LHCN-M2 (cell line): ENCODE results near the gene NDUFA13. TPM values are rescaled to one million over a fixed set of nuclear protein-coding genes. Genes with fewer than 3 reads are reported as not detected.

Source experiments
- DNase-seq: peaks from one replicate; pipeline ENCODE4 v3.0.0-alpha.2; 2012; ENCODE audit warnings: low read depth
- total RNA-seq: library from RNA; depleted of rRNA; stranded (reverse); fragments of >200 nt; gene quantifications from 2 replicates; pipeline ENCODE4 v1.2.3, GENCODE V29; 2014

NDUFA13 gene
- total RNA-seq, 1 experiment from 2014 or later, result 32.4 TPM

DNA sequence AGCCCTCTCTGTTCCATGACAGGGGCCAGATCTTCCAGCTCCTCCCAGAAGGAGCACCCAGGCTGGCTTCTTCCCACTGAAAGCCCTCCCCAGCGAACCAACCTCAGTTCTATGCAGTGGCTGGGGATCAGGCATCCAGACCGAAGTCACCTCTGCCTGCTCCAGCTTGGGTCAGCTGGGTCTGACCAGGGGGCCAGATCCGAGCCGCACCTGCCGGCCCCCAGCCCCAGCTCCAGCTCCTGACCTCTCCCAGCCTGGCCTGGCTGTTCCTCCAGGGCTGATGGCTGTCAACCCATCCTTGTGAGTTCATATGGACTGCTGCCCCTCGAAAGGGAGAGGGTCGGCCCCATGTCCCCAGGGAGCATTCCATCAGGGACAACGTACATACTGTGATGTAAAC lies 8.7 kb upstream of the NDUFA13 start:
- no peak for DNase-seq

DNA sequence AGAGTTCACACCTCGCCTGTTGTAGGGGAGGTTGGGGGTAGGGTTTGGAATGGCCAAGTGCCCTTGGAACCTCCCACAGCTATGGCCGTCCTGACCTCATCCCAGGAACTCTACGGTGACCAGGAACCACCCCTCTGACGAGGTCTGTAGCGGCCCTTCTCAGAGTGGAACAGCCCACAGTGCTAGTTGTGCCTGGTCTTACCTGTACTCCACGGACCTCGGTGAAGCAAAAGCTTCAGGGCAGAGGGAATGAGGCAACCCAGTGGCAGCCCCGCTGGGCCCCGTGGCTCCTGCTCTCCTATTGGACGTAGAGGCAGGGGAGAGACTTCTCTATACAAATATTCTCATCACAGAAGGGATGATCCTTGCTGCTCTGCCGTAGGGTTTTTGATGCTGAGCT lies 7.8 kb upstream of the NDUFA13 start:
- no peak for DNase-seq

DNA sequence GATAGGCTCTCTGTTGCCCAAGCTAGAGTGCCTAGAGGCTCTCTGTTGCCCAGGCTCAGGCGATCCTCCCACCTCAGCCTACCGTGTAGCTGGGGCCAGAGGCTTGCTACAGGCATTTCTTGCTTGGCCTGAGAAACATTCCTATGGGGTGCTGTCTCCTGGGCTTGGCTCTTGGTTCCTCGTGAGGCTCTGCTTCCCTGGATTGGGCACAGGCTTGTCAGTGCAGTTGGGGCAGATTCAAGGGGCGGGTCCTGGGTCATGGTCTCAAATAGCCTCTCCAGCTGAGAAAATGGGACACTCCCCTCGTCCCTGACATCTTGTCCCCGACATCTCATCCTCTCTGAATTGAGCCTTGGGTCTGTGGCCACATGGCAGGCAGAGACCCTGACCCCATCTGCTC lies 5.6 kb upstream of the NDUFA13 start:
- DNase-seq, result no peak

DNA sequence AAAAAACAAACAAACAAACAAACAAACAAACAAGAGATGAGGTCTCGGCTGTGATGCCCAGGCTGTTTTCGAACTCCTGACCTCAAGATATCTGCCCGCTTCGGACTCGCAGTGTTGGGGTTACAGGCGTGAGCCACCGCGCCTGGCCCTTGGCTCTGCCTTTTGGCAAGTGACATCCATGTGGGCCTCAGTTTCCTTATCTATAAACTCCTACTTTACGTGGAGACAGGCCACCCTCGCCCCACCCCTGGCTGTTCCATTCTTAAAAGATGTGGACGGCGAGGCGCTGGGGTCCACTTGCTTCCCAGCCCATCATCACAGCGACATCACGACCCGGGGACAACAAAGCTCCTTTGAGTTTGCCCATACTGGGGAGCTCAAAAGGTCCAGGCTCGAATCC lies 2.3 kb upstream of the NDUFA13 start:
- DNase-seq, result no peak

DNA sequence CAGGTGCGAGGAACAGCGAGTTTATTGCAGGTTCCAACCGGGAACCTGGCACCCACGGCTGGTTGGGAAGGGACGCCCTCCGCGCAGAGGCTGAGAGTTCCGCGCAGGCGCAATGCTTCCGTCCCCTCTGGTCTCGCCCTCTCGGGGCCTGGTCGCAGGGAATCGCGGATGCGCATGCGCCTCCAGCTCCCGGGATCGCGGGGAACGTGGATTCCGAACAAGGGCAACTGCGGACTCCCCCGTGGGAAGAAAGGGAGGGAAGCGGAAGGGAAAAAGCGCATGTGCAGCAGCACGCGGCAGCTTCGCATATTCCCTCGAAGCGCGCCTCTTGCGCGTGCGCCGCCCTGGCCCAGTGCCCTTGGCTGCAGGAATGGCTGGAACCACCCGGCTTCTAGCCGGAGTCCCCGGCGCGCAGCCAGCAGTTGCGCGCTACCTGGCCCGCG lies 1.8 kb upstream of the NDUFA13 start:
- DNase-seq, result no peak

DNA sequence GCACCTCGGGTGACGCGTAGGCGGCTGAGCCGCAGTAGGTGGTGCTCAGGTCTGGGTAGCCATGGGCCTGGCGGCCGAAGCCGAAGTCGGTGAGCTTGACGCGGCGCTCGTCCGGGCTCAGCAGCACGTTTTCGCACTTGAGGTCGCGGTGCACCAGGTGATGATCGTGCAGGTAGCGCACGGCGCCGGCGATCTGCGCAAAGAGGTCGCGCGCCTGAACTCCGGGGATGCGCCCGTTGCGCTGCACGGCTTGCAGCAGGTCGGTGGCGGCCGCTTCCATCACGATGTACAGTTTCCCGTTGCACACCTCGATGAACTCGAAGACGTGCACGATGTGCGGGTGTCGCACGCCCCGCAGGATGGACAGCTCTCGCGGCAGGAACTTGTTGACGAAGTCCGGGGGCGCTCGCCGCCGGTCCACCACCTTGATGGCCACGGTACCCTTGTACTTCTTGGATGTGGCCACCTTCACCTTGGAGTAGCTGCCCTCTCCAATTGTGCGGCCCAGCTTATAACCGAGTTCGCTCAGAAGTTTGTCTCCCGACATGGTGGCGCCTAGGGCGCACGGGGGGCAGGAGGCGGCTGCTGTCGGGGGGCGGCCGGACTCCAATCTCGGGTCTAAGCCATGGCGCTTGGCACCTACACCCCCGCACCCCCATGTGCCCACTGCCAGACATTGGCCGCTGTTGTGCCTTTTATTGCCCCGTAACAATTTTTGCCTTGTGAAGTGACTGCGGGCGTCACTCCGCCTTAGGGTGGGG lies 964 bp upstream of the NDUFA13 start, which contains the start of gene TSSK6:
Gene TSSK6 (minus strand): TSS at position 668 of the 761 bp plus-strand sequence. CDS start 121 bp downstream, at position 547.
- DNase-seq, result no peak

DNA sequence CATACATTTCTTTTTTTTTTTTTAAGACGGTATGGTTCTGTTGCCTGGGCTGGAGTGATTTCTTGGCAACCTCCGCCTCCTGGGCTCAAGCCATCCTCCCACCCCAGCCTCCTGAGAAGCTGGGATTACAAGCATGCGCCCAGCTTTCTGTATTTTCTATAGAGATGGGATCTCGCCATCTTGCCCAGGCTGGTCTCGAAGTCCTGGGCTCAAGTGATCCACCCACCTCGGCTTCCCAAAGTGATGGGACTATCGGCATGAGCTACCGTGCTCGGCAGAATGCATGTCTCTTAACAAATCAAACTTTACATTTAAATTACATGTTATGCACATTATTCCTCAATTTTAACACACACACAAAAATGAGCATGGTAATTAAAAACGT lies 1.2 kb downstream of the NDUFA13 start:
- DNase-seq, result no peak

DNA sequence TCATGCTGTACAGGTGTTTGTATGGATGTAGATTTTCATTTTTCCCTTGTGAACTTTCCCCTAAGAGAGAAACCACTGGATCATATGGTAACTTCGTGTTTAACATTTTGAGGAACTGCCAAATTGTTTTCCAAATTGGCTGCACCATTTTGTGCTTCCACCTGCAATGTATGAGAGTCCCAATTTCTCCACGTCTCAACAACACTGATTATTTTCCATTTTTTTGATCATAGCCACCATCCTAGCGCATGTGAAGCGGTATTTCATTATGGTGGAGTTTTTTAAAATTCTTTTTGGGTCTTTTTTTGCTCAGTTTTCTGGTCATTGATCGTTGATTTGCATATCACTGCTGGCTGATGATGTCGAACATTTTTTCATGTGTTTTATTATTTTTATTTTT lies 5.0 kb downstream of the NDUFA13 start:
- DNase-seq, result no peak

DNA sequence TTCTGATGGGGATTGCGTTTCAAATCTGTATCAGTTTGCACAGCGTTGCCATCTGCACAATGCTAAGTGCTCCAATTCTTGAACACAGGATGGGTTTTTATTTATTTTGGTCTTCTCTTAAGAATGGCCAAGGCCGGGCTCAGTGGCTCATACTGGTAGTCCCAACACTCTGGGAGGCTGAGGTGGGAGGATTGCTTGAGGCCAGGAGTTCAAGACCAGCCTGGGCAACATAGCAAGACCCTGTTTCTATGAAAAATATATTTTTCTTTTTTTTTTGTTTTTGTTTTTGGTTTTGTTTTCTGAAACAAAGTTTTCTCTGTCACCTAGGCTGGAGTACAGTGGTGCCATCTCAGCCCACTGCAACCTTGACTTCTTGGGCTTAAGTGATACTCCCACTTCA lies 7.2 kb downstream of the NDUFA13 start:
- no peak for DNase-seq

DNA sequence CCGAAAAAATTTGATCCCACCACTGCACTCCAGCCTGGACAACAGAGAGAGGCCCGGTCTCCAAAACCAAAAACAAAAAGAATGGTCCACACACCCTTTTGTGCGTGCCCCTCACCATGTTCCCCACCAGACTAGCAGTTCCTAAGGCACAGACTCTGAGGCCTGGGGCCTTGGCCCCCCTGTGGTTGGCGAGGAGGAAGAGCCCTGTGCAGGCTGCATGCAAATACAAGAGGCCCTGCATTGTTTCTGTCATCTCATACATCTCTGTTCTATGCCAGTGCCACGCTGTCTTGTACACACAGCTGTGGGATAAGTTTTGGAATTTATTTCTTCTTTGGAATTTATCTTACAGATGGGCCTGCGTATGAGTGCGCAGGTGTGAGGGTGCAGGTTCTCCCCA lies 8.0 kb downstream of the NDUFA13 start:
- DNase-seq, result no peak

DNA sequence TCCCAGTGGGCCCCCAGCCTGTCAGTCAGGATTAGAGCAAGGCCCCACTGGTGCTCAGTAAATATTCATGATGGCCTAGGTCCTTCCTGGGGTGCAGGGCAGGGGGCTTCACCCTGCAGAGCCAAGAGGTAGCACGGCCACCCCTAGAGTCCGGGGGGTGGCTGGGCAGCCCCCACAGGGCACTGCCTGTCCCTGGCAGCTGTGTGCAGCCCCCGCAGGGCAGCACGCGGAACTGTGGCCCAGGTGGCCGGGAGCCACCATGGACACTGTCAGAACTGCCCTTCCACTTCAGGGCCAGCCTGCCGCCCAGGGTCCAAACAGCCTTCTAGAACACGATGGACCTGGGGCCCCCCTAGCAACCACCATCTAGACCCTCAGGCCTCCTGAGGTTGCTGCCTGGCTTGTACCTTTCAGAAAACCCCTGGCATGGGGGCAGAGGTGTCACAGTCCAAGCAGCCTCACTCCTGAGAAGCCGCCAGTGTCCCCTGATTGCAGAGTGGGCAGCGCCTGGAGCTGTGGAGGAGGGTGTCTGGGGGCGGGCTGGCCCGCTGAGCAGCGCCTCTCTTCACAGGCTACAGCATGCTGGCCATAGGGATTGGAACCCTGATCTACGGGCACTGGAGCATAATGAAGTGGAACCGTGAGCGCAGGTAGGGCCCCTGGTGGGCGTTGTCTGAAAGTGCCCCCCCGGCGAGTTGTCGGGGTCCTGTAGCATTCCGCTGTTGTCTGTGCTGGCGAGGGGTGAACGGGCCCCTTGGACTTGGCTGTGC lies 9.8 kb downstream of the NDUFA13 start:
- no peak for DNase-seq

DNA sequence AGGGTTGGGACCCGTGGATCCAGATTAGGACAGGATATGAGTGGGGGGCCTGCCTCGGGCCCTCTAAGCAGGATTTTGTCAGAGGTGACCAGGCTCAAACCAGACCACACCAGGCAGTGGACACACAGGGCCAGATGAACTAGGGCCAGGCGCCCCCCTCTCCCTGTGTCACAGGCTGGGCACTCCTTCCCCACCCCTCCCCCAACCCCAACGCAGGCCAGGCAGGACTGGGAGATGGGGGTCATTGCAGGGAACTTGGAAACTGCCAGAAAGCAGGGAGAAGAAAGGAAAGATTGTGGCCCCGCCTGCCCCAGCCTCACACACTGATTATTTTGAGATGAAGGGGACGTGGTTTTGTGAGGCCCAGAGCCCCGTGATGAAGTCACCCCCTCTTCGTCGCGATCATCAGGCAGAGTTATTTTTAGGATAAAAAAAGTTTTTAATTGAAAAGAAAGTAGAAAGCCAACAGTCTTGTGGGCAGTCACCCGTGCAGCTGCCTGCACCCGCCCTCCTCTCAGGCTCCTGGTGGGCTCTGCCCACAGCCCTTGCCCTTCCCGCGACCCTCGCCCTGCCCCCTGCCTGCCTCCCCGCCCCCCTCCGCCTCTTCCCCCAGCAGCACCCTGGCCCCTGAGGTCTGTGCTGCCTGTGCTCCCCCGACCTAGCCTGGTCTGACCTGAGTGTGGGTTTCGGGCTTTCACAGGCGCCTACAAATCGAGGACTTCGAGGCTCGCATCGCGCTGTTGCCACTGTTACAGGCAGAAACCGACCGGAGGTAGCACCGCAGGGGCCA lies 10.8 kb downstream of the NDUFA13 start:
- no peak for DNase-seq

DNA sequence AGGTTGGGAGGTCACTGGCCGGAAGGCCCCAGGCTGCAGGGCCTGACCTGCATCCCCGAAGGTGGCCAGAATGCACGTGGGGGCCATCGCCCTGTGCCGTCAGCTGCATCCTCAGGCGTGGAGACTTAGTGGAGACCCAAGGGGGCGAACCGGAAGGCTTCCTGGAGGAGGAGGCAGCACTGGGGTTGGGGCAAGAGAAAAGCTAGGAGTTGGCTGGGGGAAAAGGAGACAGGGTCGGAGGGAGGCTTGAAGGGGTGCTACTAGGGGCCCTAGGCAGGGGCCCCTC lies 11.3 kb downstream of the NDUFA13 start:
- DNase-seq, result no peak

DNA sequence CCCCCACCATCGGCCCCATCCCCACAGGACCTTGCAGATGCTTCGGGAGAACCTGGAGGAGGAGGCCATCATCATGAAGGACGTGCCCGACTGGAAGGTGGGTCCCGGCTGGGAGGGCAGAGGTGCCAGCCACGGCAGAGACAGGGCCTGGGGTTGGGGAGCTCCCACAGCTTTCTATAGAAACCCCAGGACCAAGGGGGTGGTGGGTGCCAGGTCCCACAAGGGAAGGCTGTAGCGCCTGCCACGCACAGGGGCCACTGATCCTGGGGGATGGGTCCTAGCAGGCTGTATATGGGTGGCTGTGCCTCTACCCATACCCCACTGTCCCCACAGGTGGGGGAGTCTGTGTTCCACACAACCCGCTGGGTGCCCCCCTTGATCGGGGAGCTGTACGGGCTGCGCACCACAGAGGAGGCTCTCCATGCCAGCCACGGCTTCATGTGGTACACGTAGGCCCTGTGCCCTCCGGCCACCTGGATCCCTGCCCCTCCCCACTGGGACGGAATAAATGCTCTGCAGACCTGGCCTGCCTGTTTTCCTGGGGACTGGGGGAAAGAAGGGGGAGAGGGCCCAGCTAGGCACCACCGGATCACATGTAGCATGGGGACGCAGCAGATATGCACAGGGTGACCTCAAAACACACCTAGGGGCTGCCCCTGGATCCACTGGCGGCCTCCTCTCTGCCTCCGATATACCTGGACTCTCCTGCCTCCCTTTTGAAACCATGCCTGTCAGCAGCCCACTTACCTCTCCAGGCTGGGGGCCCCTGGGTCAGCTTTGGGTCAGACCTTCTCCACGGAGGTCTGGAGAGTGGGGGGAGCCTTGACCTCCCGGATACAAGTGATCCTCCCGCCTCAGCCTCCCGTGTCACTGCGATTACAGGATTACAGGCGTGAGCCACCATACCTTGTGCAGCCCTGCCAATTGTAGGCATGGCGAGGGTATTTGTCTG lies 11.9 kb downstream of the NDUFA13 start:
- no peak for DNase-seq

DNA sequence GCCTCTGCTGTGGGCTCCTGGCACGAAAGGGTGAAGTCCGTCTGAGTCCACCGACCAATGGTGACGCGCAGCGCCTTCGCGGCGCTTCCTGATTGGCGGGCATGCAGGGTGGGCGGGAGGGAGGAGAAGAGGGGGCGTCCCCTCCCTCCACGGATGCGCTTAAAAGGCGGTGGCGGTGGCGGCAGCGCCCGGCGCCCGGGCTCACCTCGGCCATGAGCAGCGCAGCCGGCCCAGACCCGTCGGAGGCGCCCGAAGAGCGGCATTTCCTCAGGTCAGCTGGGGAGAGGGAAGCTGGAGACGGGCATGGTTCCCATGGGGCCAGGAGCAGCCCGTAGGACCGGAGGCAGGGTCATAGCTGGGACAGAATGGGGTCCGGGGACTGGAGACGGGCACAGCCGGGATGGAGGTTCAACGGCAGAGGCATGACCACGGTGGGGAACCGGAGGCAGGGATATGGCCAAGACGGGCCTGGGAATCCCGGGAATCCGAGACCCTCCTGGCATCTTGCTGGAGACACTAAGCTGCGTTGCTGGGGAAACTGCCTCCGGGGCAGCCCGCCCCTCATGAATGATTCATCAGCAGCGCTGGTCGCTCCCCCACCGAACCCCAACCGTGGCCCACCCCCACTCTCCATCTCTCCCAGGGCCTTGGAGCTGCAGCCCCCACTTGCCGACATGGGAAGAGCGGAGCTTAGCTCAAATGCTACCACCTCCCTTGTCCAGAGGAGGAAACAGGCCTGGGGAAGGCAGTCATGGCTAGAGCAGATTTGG lies 12.9 kb downstream of the NDUFA13 start, which contains the start of gene YJEFN3:
Gene YJEFN3 (plus strand): TSS at position 191 of the 770 bp plus-strand sequence. CDS start 22 bp downstream, at position 213.
- DNase-seq, result no peak

DNA sequence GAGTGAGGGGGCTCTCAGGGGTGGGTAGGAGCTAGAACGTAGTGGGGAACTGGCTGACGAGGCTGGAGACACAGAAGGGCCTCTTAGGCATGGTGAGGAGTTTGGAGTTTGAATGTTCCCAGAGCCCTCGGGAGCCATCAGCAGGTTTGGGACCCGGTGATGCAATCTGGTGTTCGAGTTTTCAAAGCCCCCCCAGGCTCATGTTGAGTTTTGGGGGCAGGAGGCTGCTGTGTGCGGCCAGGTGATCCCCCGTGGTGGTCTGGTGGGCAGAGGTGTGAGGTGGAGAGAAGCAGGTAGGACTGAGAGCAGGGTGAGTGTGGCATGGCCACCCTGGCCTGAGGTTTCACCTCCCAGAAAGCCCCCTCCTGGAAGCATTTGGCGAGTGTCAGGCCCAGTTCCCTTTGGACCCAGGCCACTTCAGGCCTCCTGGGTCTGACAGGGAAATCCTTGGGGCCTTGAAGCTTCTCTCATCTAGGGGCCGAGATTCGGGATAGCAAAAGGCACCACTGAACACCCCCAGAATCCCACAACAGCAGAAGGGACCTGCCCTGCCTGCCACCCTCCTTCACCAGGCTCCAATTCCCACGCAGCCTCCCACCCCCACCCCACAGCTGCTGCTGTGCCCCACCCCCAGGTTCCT lies 13.9 kb downstream of the NDUFA13 start:
- no peak for DNase-seq

DNA sequence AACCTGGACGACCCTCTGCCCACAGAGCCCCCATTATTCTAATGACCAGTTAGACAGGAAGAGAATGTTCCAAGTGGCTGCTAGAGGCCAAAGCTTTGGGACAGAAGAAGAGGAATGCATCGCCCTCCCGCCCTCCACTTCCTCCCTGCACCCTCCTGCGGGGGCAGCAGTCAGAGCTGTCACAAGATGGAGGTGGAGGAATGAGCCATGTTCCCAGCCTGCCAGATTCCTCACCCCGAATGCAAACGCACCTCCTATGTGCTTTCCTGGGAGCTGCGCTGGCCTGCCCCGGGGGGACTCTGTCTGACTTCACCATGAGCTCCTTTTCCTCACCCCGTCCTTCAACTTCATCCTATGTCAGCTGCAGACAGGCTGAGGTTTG lies 14.4 kb downstream of the NDUFA13 start:
- no peak for DNase-seq

DNA sequence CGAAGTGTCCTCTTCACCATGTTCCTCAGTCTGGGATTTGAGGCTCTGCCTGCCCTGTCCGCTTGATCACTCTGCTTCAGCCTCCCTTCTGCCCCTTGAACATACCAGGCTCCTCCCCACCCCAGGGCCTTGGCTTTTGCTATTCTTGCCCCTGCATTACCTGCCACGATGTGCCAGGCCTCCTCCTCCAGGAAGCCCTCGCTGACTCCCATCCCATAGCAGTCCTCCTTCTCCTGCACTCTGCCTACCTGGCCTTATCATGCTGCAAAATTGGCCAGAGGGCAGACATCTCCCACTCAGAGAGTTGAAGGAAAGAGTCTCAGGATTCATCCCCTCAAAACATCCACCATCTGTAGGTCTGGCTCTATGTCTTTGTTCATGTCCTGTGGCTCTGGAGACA lies 14.9 kb downstream of the NDUFA13 start:
- no peak for DNase-seq

DNA sequence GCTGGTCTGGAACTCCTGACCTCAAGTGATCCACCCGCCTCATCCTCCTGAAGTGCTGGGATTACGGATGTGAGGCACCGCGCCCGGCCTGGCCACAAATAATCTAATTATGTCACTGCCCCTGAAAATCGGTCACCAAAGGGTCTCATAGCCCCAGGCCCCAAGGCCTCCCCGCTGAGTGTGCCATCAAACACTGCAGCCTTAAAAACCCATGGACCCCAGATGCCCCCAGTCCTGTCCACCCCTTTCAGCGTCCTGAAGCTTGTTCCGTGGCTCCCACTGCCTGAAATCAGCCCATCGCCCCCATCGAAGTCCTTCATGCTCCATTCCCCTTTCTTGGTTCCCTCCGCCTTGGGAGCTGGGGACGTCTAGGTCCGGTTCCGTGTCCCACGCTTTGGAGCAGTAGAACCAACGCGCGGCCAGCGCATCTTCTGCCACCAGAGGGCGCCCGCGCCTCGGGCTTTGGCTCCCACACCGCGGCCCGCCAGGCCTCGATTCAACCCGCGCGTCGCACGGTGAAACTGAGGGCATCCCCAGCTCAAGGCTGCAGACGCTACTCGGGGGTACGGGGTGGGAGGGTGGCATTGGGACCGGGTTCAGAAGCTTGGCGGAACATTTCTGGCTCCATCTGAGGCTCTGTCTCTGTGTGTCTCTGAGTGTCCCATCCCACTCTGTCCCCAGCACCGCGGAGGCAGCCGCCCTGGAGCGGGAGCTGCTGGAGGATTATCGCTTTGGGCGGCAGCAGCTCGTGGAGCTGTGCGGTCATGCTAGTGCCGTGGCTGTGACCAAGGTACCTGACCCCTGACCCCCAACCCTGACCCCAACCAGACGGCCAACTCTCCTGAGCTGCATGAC lies 16.2 kb downstream of the NDUFA13 start:
- peak; percentile 50 for DNase-seq
